Measurements from ENCODE around the gene ZSWIM3.
A peak's percentile ranks its signal among the peaks of the same experiment; 100 is the strongest.

ZSWIM3 gene

GRCh38 chr20:45833883-45834796, 23.3 kb upstream of the ZSWIM3 start:
- H3K27ac ChIP-seq, result peak overlapping the region; percentile 55
- TF ChIP-seq CTCF (conservative IDR thresholded peaks at IDR 0.05), result no peak
- TF ChIP-seq ZFX (IDR thresholded peaks at IDR 0.05), result no peak

GRCh38 chr20:45834797-45835161, 22.6 kb upstream of the ZSWIM3 start:
- H3K27ac ChIP-seq, result no peak overlapping the region
- TF ChIP-seq CTCF (conservative IDR thresholded peaks at IDR 0.05) (no peak), ZFX (IDR thresholded peaks at IDR 0.05) (no peak)

GRCh38 chr20:45835329-45835765, 22.1 kb upstream of the ZSWIM3 start:
- no peak overlapping the region for H3K27ac ChIP-seq
- TF ChIP-seq ZFX (IDR thresholded peaks at IDR 0.05) (no peak), CTCF (conservative IDR thresholded peaks at IDR 0.05) (no peak)

- H3K27ac ChIP-seq, result no peak overlapping the region
- TF ChIP-seq CTCF (conservative IDR thresholded peaks at IDR 0.05) (no peak), ZFX (IDR thresholded peaks at IDR 0.05) (no peak)
These were observed 21.6 kb upstream of the ZSWIM3 start for GRCh38 chr20:45835825-45836224.

- no peak for TF ChIP-seq ZFX (IDR thresholded peaks at IDR 0.05)
- TF ChIP-seq CTCF (conservative IDR thresholded peaks at IDR 0.05), result no peak
- H3K27ac ChIP-seq, result no peak overlapping the region
These were observed 20.6 kb upstream of the ZSWIM3 start for GRCh38 chr20:45836841-45837240.

GRCh38 chr20:45840700-45841198, 16.7 kb upstream of the ZSWIM3 start:
- no peak overlapping the region for H3K27ac ChIP-seq
- TF ChIP-seq CTCF (conservative IDR thresholded peaks at IDR 0.05), result no peak
- TF ChIP-seq ZFX (IDR thresholded peaks at IDR 0.05), result no peak

- TF ChIP-seq ZFX (IDR thresholded peaks at IDR 0.05) (no peak), CTCF (conservative IDR thresholded peaks at IDR 0.05) (no peak)
- H3K27ac ChIP-seq, result no peak overlapping the region
These were observed 15.8 kb upstream of the ZSWIM3 start for GRCh38 chr20:45841407-45842129.

Measured in C4-2B (cell line).